ENCODE results near the gene TMEM184A. TPM values are rescaled to one million over a fixed set of nuclear protein-coding genes. Genes with fewer than 3 reads are reported as not detected.

Gene TMEM184A
- total RNA-seq, 2 donors from 2014 or later = 35.8 to 54.3 TPM

GRCh38 chr7:1534330-1535099 lies 21.5 kb downstream of the TMEM184A start:
- DNase-seq = no peak
- no peak overlapping the region for H3K4me3 ChIP-seq

GRCh38 chr7:1533547-1534329 lies 22.3 kb downstream of the TMEM184A start:
- peaks cover 22% of the 10 kb centered on the region for H3K4me1 ChIP-seq
- no peaks in the 10 kb centered on the region for H3K36me3 ChIP-seq
- H3K4me3 ChIP-seq = peak overlapping the region; percentile 52
- H3K27me3 ChIP-seq = no peaks in the 10 kb centered on the region
- H3K9me3 ChIP-seq = no peaks in the 10 kb centered on the region
- no peak for TF ChIP-seq CTCF (IDR thresholded peaks at IDR 0.05)
- intact Hi-C loops (cut with DNase I) = no loop called here
- peak overlapping the region; percentile 100 for H3K27ac ChIP-seq
- no peak for DNase-seq
- peak overlapping the region; percentile 59 to 91 for H3K9ac ChIP-seq (ENCODE audit: low read depth in 2 of 2, low read length in 2 of 2)

More at GRCh38 chr7:1534330-1535099, 21.5 kb downstream of the TMEM184A start:
- H3K27me3 ChIP-seq = no peaks in the 10 kb centered on the region
- H3K9me3 ChIP-seq = no peaks in the 10 kb centered on the region
- TF ChIP-seq CTCF (IDR thresholded peaks at IDR 0.05) = no peak
- peak overlapping the region in 1 of 2 donors; percentile 91 for H3K9ac ChIP-seq (ENCODE audit: low read depth in 2 of 2, low read length in 2 of 2)
- H3K36me3 ChIP-seq = peaks cover 2% of the 10 kb centered on the region
- H3K4me1 ChIP-seq = peaks cover 22% of the 10 kb centered on the region
- intact Hi-C loops (cut with DNase I) = no loop called here
- H3K27ac ChIP-seq = peak overlapping the region; percentile 100

- Histone ChIP-seq H3K36me3 (no peaks in the 10 kb centered on the region), H3K9ac (ENCODE audit: low read depth in 2 of 2, low read length in 2 of 2) (peak overlapping the region; percentile 59 to 91), H3K4me3 (peak overlapping the region; percentile 52), H3K9me3 (no peaks in the 10 kb centered on the region), H3K27me3 (no peaks in the 10 kb centered on the region), H3K27ac (peak overlapping the region; percentile 100), H3K4me1 (peaks cover 22% of the 10 kb centered on the region)
- intact Hi-C loops (cut with DNase I) = no loop called here
- DNase-seq = no peak
- no peak for TF ChIP-seq CTCF (IDR thresholded peaks at IDR 0.05)
These were observed 22.8 kb downstream of the TMEM184A start for GRCh38 chr7:1533255-1533546.

GRCh38 chr7:1532456-1533254 lies 23.4 kb downstream of the TMEM184A start:
- Histone ChIP-seq H3K4me3 (peak overlapping the region; percentile 52), H3K4me1 (peaks cover 22% of the 10 kb centered on the region), H3K9ac (ENCODE audit: low read depth in 2 of 2, low read length in 2 of 2) (peak overlapping the region; percentile 77 to 91), H3K27ac (peak overlapping the region; percentile 100), H3K36me3 (no peaks in the 10 kb centered on the region), H3K27me3 (no peaks in the 10 kb centered on the region), H3K9me3 (no peaks in the 10 kb centered on the region)
- DNase-seq = peak; percentile 92
- intact Hi-C loops (cut with DNase I) = no loop called here
- no peak for TF ChIP-seq CTCF (IDR thresholded peaks at IDR 0.05)

GRCh38 chr7:1531979-1532455 lies 24.0 kb downstream of the TMEM184A start:
- Histone ChIP-seq H3K4me1 (peaks cover 21% of the 10 kb centered on the region), H3K9me3 (no peaks in the 10 kb centered on the region), H3K9ac (ENCODE audit: low read depth in 2 of 2, low read length in 2 of 2) (peak overlapping the region; percentile 77 to 91), H3K27me3 (no peaks in the 10 kb centered on the region), H3K4me3 (peak overlapping the region; percentile 52), H3K36me3 (no peaks in the 10 kb centered on the region), H3K27ac (peak overlapping the region; percentile 100)
- intact Hi-C loops (cut with DNase I) = no loop called here
- no peak for TF ChIP-seq CTCF (IDR thresholded peaks at IDR 0.05)
- DNase-seq = no peak

Measured in colonic mucosa (tissue), 4 donors.